GM12891 (cell line): ENCODE data around the gene PAK4.

Experiments
- DNase-seq: peaks from one replicate; pipeline ENCODE4 v3.0.0; 2011; ENCODE audit warnings: low spot score; ENCODE audit not compliant: insufficient read length
- FAIRE-seq: peaks from 2 replicates; lab custom pipeline; 2011; peaks lifted over from hg19 to GRCh38; lab: Jason Lieb, UNC
- PAX5 ChIP-seq: IDR thresholded peaks from 2 replicates; pipeline ENCODE4 v1.6.1; 2011; ENCODE audit warnings: low read length, moderate library complexity, mild to moderate bottlenecking; ENCODE audit not compliant: insufficient read depth, severe bottlenecking
- POLR2A ChIP-seq: IDR thresholded peaks from 2 replicates; pipeline ENCODE4 v1.6.1; 2011; ENCODE audit warnings: low read depth, low read length, control low read depth
- POLR2AphosphoS5 ChIP-seq: IDR thresholded peaks from 2 replicates; pipeline ENCODE4 v1.6.1; 2011; ENCODE audit warnings: low read depth, low read length, control low read depth
- POU2F2 ChIP-seq: IDR thresholded peaks from 2 replicates; pipeline ENCODE4 v1.6.1; 2011; ENCODE audit warnings: low read depth, mild to moderate bottlenecking, control low read depth, low read length, moderate library complexity
- SPI1 ChIP-seq: IDR thresholded peaks from 2 replicates; pipeline ENCODE4 v1.6.1; 2011; ENCODE audit warnings: low read depth, low read length, control low read depth
- TAF1 ChIP-seq: IDR thresholded peaks from 2 replicates; pipeline ENCODE4 v1.6.1; 2011; ENCODE audit warnings: low read depth, low read length, control low read depth

Gene PAK4

GRCh38 chr19:39178296-39179006, 52.9 kb downstream of the PAK4 start:
- DNase-seq: no peak
- no peak for FAIRE-seq
- TF ChIP-seq POLR2AphosphoS5: no peak
- TF ChIP-seq TAF1: no peak
- TF ChIP-seq POU2F2: no peak
- no peak for TF ChIP-seq SPI1
- no peak for TF ChIP-seq POLR2A
- no peak for TF ChIP-seq PAX5

GRCh38 chr19:39179754-39180153, 54.2 kb downstream of the PAK4 start:
- FAIRE-seq: no peak
- no peak for TF ChIP-seq POLR2A
- TF ChIP-seq POU2F2: no peak
- no peak for TF ChIP-seq POLR2AphosphoS5
- no peak for TF ChIP-seq PAX5
- no peak for TF ChIP-seq SPI1
- no peak for TF ChIP-seq TAF1

DNA sequence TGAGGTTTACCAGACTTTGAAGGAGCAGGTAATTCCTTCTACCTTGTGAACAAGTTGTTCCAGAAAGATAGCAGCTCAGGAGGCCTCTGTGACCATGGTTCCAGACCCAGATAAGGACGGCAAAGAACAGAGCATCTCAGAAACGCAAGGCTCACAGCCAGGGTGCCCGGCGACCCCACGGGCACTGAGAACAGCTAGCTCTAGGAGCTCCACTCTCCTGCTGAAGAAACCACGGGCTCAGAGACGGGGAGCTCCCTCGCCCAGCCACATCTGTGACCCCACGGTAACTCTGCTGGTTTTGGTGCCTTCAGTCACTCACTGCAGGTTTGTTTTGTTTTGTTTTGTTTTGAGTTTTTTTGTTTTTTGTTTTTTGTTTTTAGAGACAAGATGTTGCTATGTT, 55.2 kb downstream of the PAK4 start:
- no peak for FAIRE-seq
- TF ChIP-seq POU2F2 (no peak), PAX5 (no peak), POLR2A (no peak), TAF1 (no peak), SPI1 (no peak), POLR2AphosphoS5 (no peak)
- no peak for DNase-seq

More at GRCh38 chr19:39179754-39180153, 54.2 kb downstream of the PAK4 start:
- no peak for DNase-seq

- DNase-seq (no peak), FAIRE-seq (no peak)
- no peak for TF ChIP-seq TAF1
- no peak for TF ChIP-seq PAX5
- no peak for TF ChIP-seq SPI1
- no peak for TF ChIP-seq POLR2AphosphoS5
- no peak for TF ChIP-seq POLR2A
- no peak for TF ChIP-seq POU2F2
Observed at GRCh38 chr19:39181500-39182173, 56.1 kb downstream of the PAK4 start.

DNA sequence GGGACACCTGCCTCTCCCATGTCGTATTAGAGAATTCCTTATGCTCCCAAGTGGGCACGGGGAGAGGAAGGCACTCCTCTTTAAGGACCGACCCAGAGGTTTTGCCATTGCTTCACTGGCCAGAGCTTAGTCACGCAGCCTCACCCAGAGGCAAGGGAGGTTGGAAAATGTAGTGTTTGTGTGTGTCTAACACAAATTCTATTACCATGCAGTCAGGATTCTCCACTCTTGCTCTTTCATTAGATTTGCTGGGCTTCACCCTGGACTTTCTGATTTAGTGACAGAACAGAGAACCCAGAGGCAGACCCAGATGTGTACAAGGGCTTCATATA, 56.6 kb downstream of the PAK4 start:
- TF ChIP-seq POLR2A: no peak
- no peak for DNase-seq
- FAIRE-seq: no peak

- TF ChIP-seq POU2F2 (no peak), POLR2AphosphoS5 (no peak), TAF1 (no peak), POLR2A (no peak), SPI1 (no peak), PAX5 (no peak)
- DNase-seq (no peak), FAIRE-seq (no peak)
Observed at GRCh38 chr19:39183104-39183503, 57.5 kb downstream of the PAK4 start.

DNA sequence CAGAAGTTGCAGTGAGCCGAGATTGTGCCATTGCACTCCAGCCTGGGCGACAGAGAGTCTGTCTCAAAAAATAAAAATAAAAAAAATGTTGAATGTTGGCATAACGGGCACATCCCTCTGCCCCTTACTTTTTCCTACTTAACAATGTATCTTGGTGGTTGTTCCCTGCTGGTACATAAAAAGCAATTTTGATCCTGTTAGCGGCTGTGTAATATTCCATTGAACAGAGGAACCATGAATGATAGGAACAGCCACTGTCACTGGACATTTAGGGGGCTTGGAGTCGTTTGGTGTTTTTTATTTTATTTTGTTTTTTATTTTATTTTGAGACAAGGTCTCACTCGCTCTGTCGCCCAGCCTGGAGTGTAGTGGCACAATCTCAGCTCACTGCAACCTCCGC, 60.8 kb downstream of the PAK4 start:
- TF ChIP-seq SPI1 (no peak), POU2F2 (no peak), PAX5 (no peak), TAF1 (no peak), POLR2A (no peak), POLR2AphosphoS5 (no peak)
- no peak for FAIRE-seq
- DNase-seq: no peak

DNA sequence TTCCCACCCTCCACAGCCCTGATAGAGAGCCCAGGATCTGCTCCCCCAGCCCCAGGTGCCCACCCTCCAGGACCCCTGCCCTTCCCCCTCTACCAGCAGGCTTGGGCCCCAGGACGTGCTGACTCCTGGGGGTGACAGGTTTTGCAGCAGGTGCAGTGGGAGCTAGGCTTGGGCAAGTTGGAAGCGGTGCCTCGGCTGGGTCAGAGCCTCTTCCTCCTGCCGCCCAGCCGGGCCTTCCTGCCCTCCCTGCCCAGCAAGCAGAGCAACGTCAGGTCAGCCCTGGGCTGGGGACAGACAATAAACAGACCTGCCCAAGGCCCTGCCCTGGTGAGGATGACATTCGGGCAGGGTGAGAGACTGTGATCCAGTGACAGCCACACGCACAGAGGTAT, 62.0 kb downstream of the PAK4 start:
- no peak for FAIRE-seq
- DNase-seq: no peak
- TF ChIP-seq POLR2A (no peak), TAF1 (no peak), SPI1 (no peak)

- FAIRE-seq (no peak), DNase-seq (no peak)
- no peak for TF ChIP-seq POU2F2
- TF ChIP-seq SPI1: no peak
- TF ChIP-seq PAX5: no peak
- TF ChIP-seq TAF1: no peak
- TF ChIP-seq POLR2AphosphoS5: no peak
- no peak for TF ChIP-seq POLR2A
Observed at GRCh38 chr19:39188960-39189359, 63.4 kb downstream of the PAK4 start.

- DNase-seq: no peak
- FAIRE-seq: no peak
- no peak for TF ChIP-seq POU2F2
- TF ChIP-seq POLR2A: no peak
- TF ChIP-seq POLR2AphosphoS5: no peak
- no peak for TF ChIP-seq TAF1
- no peak for TF ChIP-seq SPI1
- no peak for TF ChIP-seq PAX5
Observed at GRCh38 chr19:39190768-39191167, 65.2 kb downstream of the PAK4 start.
